Measurements from ENCODE around the gene NAT8L.

NAT8L gene

DNA sequence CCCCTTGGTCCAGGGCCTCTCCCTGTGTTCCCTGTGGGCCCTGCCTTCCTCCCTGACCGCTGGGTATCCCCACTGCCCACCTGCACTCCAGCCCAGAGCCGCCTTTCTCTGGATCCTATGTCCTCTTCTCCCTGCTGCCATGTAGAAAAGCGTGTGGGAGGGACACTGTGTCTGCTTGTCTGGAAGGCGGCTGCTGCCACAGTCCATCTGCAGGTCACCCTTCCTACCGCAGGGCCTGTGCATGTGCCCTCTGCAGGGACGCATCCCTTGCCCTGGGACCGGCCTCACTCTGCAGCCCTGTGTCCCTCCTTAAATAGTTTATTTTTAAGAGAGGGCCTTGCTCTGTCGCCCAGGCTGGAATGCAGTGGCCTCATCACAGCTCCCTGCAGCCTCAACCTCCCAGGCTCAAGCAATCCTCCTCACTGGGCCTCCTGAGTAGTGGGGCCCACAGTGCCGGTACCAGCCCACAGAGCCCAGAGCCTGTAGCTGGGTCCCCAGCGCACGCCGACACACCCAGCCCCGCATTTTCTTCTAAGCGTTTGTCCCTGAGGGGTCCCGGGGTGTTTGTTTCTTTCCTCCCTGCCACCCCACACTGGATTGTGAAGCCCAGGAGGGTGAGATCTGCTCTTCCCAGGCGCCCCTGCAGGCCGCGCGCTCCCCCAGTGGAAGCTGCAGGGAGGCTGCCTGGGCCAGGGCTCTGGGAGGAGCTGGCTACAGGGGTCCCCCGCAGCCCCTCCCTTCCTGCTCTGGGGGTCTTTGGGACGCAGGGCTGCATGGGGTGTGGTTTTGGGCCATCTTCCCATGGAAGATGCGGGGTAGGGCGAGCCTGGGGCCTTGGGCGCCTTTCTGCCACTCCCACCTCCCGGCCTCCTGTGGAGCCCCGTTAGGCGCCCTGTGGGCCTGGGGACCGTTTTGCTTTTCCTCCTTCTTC lies 12.8 kb upstream of the NAT8L start:
- no peak for DNase-seq

DNA sequence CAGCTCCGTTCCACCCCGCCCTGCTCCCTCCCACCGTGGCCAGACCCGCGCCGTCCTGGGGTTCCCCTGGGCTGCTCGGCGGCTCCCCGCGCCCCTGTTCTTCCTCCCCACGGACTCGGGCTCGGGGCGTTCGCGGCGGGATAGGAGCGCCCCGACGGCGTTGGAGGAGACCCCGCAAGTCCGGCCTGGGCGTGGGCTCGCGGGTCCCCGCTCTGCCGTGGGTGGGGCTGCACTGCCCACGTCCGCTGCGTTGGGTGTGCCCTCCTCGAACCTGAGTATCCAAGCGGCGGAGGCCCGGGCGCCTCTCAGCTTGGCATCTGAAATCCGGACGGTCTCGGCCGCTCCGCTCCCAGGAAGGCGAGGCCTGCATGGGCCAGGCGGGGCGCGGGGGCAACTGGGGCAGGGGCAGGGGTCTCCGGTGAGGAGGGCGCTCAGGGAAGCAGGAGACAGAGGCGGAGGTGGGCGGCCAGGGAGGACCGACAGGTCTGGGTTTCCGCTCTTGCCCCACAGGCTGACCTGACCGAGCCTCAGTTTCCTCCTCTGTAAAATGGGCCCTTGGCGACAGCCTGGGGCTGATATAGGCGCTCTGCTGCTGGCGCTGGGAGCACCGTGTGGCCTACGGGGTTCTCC lies 12.0 kb upstream of the NAT8L start:
- no peak for DNase-seq

DNA sequence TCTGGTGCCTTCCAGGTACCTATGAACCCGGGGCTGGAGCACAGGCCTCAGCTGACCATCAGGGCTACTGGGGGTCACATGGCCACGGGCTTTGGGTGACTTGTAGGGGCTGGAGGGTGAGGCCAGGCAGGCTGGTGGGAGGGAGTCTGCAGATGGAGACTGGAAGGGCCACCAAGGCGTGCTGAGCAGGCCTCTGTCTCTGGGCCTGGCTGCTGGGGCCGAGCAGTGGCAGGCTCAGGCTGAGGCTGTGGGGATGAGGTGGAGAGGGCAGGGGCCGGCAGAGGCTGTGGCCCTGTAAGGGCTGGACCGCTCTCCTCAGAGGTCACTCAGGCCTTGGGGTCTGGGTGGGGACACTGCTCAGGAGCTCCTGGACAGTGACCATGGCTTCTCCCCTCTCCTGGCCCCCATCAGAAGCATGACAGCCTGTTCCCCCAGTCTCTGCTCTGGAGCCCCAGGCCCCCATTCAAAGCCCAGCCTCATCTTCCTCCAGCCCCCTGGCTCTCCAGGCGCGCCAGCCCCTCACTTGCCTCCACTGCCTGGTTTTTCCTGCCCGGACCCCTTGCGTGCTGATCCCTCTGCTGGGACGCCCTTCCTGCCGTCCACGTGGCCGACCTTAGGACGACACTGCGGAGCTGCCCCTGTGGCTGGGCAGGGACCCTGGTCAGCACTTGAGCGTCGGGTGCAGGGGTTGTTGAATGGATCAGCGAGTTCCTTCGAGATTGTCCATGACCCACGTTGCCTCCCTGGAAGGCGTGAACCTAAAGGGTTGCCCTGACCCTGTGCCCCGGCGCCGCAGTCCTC lies 11.1 kb upstream of the NAT8L start:
- no peak for DNase-seq

DNA sequence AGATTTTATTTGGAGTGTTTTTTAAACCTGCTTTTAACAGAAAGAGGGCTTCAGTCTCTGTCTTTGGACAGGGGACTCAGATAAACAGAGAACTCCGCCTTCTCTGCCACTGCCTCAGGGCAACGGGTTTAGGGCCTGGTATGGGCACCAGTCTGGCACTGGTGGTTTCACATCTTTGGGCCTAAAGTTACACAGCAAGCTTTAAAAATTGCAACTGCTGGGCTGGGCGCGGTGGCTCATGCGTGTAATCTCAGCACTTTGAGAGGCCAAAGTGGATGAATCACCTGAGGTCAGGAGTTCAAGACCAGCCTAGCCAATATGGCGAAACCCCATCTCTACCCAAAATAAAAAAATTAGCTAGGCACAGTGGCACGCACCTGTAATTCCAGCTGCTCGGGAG lies 10.3 kb upstream of the NAT8L start:
- DNase-seq, result no peak

DNA sequence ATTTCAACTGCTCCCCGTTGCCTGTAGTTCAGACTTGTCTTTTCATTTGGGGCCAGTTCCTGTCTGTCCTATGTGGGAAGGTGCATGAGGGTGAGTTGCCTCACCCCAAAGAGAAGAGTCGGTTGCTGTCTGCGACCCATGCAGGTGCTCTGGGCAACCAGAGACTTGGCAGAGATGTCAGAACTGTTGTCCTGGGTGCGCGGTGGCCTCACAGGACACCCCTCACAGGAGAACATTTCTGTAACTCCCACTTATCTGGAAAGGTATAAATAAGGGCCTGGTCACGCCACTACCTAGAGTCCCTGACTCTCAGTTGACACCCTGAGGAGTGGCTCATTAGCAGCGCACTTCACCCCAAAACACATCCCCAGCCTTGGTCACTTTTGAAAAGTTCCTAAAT lies 9.7 kb upstream of the NAT8L start:
- no peak for DNase-seq

DNA sequence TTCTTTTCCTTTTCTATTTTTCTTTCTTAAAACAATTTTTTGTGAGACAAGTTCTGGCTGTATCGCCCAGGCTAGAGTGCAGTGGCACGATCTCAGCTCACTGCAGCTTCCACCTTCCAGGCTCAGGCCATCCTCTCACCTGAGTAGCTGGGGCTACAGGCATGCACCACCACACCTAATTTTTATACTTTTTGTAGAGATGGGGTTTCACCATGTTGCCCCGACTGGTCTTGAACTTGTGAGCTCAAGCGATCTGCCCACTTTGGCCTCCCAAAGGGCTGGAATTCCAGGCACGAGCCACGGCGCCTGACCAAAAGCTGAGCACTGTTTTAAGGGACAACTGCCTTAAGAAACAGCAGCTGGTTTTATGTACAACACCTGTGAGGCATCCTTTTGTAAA lies 9.3 kb upstream of the NAT8L start:
- DNase-seq, result no peak

DNA sequence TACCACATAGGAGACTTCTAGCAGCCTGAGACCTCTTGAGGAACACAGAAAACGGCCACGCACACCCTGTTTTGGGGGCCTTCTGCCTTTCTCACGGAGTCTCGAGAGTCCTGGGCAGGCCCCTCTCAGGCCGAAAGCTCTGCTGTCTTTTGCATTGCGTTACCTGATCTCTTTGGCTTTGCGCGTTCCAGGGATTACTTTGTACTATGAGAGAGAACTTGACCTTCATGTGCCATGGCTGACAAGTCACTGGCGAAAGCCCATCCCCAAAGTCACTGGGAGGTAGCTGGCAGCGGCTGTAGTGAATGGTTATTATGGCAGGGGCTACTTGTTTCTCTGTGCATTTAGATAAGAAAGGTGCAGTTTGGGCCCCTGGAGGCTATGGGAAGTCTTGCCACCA lies 8.0 kb upstream of the NAT8L start:
- DNase-seq, result no peak

DNA sequence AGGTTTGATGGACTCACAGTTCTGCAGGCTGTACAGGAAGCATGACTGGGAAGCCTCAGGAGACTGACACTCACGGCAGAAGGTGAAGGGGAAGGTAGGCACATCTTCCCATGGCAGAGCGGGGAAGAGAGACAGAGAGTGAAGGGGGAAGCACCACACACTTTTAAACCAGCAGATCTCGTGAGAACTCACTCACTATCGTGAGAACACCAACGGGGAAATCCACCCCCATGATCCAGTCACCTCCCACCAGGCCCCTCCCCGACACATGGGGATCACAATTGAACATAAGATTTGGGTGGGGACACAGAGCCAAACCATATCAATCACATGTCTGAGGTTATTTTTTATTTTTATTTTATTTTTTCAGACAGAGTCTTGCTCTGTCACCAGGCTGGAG lies 4.9 kb upstream of the NAT8L start:
- no peak for DNase-seq

DNA sequence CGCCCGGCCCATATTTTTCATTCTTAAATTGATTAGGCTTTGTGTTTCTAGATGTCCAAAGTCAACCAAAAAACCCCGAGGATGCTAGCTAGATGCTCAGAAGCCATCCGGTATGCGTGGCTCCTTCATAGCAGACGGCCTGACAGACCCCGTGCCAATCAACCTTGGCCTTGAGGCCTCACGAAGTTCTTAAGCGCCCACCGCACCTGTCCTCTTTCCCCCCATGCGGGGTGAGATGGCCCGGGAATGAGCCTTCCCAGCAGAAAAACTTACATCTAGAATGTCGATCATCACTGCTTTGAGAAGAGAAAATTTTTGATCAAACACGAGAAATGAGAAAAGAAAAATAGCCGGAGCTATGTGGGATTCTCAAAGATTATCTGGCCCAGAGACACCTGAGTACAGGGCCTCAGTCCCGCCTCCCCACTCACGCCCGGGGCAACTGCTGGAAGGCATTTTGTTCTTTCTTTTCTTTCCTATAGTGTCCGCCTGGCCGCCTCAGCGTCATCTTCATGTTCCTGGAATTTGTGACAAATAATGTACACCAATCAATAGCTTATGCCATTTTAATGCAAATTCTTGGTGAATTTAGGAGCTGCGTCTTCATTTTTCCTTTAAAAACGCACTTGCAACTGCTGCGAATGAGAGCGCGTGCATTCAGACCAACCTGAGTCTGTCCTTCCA lies 1.6 kb upstream of the NAT8L start:
- no peak for DNase-seq

DNA sequence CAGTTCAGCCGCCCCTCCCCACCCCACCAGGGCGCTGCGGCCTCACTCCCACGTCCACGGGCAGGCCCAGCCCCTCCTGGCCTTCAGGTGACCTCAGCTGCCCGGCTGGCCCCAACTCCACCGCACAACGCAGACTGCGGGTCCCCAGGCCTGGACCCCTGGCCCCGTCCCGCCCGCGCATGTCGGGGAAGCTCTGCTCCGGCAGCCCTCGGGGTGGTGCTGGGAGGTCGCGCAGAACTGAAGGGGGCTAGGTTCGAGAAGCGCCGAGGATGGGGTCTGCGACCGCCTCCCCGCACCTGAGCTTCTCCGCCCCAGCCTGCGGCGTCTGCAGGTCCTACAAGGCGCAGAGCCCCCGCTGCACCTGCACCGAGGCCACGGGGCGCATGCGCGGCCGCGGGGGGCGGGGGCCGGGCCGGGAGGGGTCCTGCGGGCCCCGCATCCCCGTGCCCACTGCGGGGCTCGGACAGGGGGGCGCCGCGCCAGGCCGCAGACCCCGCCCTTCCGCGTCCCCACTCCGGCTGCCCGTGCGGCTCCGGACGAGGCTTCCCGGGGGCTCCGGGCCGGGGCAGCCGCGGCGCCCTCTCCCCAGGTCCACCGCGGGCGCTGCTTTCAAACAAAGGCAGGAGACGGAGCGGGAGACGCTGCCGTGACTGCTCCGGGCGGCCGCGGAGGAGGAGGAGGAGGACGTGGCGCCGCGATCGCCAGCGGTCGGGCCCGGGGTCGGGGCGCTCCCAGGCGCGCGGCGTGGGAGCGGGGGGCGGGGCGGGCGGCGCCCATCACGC lies 672 bp upstream of the NAT8L start:
- DNase-seq, result peak; percentile 6

DNA sequence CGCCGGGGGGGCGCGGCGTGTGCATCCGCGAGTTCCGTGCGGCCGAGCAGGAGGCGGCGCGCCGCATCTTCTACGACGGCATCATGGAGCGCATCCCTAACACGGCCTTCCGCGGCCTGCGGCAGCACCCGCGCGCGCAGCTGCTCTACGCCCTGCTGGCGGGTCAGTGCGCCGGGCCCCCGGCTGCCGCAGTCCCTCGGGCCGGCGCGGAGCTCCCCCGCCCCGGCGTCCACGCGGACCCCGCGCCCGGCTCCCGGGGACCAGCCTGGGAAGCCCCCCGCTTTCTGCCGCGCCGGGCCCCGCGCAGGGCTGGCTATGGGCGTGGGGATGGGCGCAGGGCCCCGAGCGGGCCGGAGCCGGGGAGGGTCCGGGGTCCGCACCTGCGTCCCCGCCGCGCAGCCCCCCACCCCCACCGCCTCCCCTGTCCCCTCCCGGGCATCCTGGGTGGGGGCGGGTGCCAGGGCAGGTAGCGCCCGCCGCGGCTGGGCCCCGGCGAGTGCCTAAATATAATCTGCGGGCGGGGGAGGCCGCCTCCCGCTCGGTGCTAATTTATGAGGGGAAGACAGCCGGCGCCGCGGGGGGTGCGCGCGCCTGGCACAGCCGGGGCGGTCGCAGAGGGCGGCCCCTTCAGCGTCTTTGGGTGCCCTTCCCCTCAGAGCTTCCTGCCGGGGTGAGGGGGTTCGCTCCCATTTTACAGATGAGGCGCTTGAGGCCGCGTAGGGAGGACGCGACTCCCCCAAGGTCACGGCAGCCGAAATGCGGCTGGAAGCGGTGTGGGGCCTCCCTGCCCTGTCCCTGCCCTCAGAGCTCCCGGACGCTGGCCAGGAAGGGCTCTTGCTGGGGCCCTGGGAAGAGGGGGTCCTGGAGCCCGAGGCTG lies 837 bp downstream of the NAT8L start:
- DNase-seq, result no peak

DNA sequence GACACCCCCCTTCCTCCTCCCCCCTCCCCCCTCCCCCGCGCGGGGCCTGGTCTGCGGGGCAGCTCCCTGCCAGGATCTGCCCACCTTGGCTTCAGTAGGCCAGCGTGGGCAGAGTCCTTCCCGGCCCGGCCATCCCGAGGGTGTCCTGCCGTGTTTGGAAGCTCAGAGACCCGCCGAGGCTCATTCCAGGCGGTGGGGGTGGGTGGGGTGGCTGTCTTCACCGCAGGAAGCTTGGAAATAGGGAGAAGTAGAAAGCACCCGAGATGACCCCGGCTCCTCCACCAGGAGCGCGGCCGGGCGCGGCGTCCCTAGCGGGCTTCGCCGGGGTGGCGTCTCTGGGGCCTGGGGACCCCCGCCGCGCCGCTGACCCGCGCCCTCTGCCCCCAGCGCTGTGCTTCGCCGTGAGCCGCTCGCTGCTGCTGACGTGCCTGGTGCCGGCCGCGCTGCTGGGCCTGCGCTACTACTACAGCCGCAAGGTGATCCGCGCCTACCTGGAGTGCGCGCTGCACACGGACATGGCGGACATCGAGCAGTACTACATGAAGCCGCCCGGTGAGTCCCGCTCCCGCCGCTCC lies 1.6 kb downstream of the NAT8L start:
- DNase-seq, result no peak

DNA sequence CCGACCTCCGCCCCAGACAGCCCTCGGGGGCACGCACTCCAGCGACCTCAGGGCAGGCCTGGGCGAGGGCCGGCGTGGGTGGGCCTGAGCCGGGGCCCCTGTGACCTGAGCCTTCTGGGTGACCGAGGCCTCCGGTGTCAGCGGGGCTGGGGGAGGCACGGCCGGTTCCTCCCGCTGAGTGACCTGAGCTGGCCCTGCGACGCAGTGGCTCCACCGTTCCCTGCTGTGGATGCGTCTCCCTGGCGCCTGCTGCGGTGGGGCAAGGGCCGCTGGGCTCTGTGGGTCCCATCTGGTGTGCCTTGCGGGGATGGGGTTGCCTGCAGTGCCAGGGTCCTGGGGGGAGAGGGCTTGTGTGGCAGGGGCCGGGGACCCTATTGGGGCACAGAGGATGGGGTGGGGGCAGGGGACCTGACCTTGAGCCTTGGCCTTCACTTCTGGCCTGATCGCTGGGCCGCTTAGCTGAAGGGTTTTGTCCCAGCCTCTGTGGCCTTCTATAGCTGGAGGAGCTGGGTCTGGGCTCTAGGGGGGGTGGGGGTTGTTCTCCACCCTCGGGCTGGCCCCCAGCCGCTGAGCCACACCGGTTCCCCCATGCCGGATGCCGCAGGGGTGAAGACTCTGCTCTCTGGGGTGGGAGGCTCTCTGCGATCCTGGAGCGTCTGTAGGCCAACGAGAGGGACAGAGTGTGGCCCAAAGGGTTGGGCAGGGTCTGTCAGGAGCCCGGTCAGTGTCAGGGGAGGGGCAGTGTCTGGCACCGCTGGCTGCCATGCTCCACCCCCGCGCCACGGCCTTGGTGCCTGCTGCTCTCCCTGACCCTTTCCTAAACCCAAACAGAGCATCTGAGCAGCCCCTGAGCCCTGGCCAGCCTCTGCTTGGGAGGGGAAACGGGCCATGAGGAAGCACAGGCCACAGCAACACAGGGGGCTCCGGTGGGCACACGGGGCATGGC lies 2.3 kb downstream of the NAT8L start:
- DNase-seq, result no peak

DNA sequence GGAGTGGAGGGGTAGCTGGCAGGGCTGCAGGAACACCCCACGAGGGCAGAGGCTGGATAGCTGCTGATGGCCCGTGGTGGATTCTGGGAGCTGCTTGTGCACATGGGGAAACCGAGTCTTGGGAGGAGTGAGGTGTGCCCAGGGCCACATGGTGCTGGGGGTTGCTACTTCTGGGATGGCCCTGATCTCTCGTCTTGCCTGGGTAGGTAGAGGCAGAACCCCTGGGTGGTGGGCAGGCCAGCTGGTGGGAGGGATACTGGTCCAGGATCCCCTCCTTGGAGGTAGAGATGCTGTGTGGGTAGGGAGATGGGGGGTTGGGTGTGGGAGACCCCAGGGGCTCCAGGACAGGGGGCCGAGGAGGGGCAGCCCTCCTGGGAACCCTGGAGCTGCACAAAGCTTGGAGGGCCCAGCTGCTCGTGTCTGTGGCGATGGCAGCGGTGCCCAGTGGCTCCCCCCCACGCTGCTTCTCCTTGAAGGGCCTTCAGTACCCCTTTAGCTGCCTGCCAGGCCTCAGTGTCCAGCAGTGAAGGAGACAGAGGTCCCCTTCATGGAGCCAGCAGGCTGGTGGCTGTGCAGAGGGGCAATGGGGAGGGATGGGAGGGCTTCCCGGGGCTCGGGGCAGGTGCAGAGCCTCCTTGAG lies 3.2 kb downstream of the NAT8L start:
- DNase-seq, result no peak

DNA sequence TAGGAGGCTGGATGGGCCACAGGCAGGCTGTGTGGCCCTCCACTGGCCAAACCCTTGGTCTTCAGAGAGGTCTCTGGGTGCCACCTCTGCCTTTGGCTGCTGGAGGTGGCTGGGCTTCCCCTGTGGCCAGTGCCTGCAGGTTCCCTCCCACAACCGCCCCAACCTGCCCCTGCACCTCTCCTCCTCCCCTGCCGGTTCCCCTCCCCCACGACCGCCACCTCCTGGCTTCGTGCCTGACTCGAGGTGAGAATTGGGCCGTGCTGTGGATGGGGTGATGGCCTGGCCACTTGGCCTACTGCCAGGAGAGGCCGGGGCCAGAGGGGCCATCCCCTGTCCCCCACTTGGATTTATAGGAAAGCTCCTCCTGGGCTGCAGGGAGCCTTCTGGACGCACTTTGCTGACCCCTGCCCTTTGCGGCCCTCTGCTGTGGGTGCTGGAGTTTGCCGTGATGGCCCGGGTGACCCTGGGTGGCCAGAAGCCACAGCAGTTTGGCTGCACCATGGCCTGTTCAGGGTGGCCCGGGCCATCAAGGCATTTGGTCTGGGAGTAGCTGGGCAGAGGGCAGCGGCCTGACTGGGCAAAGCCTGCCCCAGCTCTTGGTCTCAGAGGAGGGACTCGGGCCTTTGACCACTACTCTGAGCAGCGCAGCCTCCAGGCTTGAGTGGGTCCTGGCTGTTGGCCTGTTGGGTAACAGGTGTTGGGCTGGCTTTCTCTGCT lies 3.8 kb downstream of the NAT8L start:
- no peak for DNase-seq

DNA sequence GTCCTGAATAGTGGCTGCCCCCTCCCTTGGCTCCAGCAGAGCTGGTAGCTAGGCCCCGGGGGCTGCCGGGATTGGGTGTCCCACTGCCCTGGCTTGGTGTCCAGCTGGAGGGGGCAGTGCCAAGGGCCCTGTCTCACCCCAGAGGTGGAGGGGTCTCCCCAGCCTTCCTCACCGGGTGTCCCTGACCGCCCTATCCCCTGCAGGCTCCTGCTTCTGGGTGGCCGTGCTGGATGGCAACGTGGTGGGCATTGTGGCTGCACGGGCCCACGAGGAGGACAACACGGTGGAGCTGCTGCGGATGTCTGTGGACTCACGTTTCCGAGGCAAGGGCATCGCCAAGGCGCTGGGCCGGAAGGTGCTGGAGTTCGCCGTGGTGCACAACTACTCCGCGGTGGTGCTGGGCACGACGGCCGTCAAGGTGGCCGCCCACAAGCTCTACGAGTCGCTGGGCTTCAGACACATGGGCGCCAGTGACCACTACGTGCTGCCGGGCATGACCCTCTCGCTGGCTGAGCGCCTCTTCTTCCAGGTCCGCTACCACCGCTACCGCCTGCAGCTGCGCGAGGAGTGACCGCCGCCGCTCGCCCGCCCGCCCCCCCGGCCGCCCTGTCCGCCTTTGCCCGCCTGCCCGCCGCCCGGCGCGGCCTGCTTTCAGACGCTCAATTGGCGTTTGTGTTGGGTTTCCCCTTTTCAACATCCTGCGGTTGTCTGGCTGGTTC lies 4.6 kb downstream of the NAT8L start:
- no peak for DNase-seq

DNA sequence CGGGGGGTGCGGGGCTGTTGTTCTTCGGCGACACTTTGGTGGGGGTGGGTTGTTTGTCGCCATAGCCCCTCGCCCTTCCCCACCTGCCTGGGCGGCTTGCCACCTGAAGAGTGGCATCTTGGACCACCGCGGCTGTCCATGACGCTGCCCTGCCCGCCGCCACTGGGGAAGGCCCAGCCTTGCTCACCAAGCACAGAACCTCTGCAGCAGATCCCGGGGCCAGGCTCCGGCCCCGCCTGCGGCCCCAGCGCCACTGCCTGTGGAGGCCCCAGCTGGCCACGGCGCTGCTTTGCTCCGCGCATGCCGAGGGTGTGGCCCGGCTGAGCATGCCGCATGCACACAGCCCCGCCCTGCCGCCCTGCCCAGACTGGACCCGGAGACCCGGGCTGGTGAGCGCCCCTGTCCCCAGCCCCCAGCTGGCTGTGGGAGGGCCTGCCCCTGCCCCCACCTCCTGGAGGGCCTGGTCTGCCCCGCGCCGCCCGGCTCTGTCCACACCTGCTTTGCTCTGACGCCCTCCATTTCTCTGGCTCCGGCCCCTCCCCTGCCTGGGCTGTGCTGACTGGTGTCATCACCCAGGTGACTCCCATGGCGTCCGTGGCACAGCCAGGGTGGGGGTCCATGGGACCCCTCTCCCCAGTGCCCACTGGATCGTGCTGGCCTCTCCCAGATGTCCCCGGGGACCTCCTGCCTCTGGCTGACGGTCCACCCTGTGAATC lies 5.3 kb downstream of the NAT8L start:
- DNase-seq, result no peak
